ENCODE data around the gene MED9. TPM values are rescaled to one million over a fixed set of nuclear protein-coding genes. Genes with fewer than 3 reads are reported as not detected.

MED9 gene
- total RNA-seq, 1 donor from 2014 or later = 19.3 TPM

DNA sequence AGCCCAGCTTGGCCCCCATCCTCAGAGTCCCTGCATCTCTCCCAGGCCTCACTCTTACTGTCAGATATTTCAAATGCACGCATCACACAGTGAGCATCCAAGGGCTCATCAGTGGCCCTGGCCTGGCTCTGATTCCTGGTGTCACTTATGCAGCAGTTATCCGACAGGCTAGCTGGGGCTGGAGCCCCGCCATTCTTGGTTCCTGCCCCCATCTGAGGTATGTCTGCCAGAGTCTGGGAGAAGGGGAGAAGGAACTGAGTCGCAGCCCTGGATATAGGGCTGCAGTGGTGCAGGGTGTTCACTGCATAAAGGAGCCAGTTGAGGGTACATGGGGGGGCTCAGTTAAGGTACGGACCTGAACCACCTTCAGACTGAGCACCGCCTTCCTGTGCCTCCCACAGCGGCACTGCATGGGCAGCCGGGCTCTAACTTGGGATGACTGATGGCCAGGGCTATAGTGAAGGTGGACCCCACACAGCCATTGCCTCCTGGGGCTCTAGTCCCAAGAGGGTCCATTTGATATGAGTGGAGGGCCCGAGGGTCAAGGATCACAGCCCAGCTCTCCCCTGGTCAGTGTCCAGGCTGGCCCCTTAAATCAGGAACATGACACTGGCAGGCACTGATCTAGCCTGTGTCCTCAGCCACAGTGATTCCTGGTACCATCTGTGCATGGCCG is 21.2 kb downstream of the MED9 start:
- Mint-ChIP-seq H3K36me3 (no peaks in the 10 kb centered on the region), H3K4me1 (ENCODE audit: unreplicated experiment) (peaks cover 8% of the 10 kb centered on the region), H3K9me3 (no peaks in the 10 kb centered on the region), H3K27me3 (peaks cover 21% of the 10 kb centered on the region), H3K27ac (no peak overlapping the region), H3K4me3 (no peak overlapping the region)
- no peak for DNase-seq (ENCODE audit: extremely low spot score, unreplicated experiment)
- TF ChIP-seq, protein P1, sequence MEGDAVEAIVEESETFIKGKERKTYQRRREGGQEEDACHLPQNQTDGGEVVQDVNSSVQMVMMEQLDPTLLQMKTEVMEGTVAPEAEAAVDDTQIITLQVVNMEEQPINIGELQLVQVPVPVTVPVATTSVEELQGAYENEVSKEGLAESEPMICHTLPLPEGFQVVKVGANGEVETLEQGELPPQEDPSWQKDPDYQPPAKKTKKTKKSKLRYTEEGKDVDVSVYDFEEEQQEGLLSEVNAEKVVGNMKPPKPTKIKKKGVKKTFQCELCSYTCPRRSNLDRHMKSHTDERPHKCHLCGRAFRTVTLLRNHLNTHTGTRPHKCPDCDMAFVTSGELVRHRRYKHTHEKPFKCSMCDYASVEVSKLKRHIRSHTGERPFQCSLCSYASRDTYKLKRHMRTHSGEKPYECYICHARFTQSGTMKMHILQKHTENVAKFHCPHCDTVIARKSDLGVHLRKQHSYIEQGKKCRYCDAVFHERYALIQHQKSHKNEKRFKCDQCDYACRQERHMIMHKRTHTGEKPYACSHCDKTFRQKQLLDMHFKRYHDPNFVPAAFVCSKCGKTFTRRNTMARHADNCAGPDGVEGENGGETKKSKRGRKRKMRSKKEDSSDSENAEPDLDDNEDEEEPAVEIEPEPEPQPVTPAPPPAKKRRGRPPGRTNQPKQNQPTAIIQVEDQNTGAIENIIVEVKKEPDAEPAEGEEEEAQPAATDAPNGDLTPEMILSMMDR (conservative IDR thresholded peaks at IDR 0.05) = no peak

DNA sequence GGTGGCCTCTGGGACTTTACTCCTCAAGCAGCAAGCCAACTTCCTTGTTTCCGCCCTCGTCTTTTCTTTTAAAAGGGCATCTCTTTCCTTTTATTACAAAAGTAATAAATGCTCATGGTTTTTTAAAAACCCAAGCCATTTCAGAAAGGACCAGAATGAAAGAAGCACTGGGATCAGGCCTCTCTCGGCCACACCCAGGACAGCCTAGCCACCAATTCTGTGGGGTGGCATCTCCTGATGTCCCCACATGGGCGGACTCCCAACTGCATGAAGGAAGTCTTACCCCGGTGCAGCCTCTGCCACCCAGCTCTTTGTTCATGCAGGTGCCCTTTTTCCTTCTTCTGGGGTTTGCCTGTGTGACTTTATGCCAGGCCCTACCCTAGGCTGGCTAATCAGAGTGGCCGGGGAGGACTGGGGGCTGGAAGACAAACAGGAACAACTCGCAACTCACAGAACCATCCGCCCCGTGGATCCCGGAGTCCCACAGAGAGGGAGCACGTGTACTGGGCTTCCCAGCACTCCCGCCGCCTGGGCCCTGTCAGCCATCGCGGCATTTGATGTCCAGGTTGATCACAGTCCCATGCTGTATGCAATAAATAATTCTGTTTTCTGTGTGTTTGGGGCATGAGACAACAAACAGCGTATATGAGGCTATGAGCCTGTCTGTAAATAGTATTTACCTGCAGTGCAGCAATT is 22.0 kb downstream of the MED9 start:
- no peak overlapping the region for H3K4me3 Mint-ChIP-seq
- TF ChIP-seq, protein P1 (conservative IDR thresholded peaks at IDR 0.05) = no peak
- no peaks in the 10 kb centered on the region for H3K36me3 Mint-ChIP-seq
- no peak overlapping the region for H3K27ac Mint-ChIP-seq
- peaks cover 12% of the 10 kb centered on the region for H3K4me1 Mint-ChIP-seq (ENCODE audit: unreplicated experiment)
- peaks cover 18% of the 10 kb centered on the region for H3K27me3 Mint-ChIP-seq
- no peaks in the 10 kb centered on the region for H3K9me3 Mint-ChIP-seq
- DNase-seq (ENCODE audit: extremely low spot score, unreplicated experiment) = no peak

DNA sequence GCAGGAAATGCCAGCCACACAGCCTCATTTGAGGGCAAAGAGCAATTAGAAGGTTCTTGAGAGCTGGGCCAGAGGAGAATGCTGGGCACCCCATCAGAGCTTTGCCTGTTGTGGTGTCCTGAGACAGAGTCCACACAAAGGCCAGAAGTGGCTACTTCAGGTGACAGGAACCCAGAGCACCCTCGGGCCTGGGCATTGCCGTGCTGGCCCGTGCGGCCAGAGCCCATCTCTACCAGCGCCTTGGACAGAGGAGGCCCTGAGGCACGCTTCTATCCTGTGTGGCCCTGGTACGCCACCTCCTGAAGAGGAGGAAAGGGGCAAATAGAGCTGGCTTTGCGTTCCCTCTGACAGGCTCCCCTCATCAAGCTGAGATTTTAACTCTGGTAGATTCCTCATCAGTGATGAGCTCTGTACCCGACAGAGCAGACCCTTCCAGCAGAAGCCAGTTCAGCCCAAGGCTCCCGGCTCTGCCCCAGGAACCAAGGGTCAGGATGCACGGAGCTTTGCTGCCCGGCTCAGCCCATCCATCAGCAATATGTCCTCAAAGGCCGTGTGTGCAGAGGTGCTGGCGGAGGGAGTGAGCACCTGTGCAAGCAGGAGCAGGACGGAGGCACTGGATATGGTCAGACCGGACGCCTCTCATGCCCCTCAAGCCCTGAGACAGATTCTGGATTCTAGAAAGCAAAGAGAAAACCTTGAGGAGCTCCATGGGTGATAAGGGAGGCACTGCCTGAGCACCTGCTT is 22.8 kb downstream of the MED9 start:
- TF ChIP-seq, protein P1 (conservative IDR thresholded peaks at IDR 0.05) = no peak
- DNase-seq (ENCODE audit: extremely low spot score, unreplicated experiment) = no peak
- Mint-ChIP-seq H3K27ac (no peak overlapping the region), H3K36me3 (no peaks in the 10 kb centered on the region), H3K9me3 (no peaks in the 10 kb centered on the region), H3K4me1 (ENCODE audit: unreplicated experiment) (peaks cover 12% of the 10 kb centered on the region), H3K4me3 (no peak overlapping the region), H3K27me3 (peaks cover 16% of the 10 kb centered on the region)

DNA sequence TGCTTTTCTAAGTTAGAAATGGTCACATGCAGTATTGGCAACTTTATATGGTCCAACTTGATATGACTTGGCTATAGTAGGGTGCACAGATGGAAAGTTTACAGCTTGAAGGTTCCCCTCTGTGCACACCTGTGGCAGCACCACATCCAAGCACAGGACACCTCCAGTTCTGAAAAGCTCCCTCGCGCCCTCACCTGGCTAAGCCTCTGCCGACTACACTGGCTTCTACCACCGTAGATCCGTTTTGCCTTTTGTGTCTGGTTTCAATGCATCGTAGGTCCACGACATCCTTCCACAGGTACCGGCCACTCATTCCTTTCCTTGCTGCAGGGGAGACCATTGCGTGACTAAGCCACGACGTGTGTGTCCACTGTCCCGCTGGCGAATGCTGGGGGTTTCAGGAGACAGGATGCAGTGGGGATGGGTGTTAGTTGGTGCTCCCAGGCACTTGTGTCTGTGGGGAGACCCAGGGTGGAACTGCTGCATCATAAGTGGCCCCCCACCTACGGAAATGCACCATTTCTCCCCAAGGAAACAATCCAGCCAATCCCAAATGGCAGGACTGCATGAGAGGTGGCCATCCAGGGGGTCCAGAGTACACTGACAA is 24.3 kb downstream of the MED9 start:
- TF ChIP-seq, protein P1 (conservative IDR thresholded peaks at IDR 0.05) = no peak
- Mint-ChIP-seq H3K9me3 (no peaks in the 10 kb centered on the region), H3K4me1 (ENCODE audit: unreplicated experiment) (peaks cover 8% of the 10 kb centered on the region), H3K36me3 (no peaks in the 10 kb centered on the region), H3K27ac (no peak overlapping the region), H3K4me3 (no peak overlapping the region), H3K27me3 (peaks cover 4% of the 10 kb centered on the region)
- DNase-seq (ENCODE audit: extremely low spot score, unreplicated experiment) = no peak

DNA sequence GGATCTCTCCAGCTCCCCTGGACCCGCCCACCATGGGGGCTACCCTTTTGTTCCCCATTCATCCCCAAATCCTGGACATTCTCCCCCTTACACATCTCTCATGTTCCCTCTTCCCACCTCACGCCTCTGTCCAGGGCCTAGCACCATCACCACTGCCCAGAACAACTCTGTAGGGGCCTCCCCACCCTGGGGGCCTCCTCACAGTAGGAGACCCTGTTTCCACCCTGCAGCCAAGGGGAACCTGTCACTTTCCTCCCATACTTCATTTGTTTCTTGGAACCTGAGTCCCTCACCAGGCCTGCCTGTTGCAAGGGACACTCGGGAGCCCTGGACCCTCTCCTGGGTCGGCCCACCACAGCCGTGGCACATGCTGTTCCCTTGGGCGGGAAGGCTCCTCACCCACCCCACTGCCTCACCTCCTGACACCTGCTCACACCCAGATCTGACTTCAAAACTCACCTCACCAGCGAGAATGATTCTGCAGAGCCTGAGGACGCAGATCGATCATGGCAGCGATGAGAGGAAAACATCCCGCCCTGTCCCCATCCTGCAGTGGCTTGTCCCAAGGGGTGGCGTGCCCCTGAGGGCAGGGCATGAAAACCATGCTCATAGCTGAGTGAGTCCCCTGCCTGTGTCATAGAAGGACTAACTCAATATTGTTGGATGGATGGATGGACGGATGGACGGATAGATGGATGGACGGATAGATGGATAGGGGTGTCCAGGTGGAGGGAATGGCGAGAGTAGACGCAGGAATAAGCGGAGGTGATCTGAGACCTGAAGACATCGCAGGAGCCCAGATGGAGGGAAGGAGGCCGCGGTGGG is 26.2 kb downstream of the MED9 start:
- no peak for DNase-seq (ENCODE audit: extremely low spot score, unreplicated experiment)

More for the DNA sequence above, 26.2 kb downstream of the MED9 start:
- peaks cover 4% of the 10 kb centered on the region for H3K27me3 Mint-ChIP-seq
- peaks cover 8% of the 10 kb centered on the region for H3K4me1 Mint-ChIP-seq (ENCODE audit: unreplicated experiment)
- H3K4me3 Mint-ChIP-seq = no peak overlapping the region
- TF ChIP-seq, protein P1 (conservative IDR thresholded peaks at IDR 0.05) = no peak
- H3K36me3 Mint-ChIP-seq = no peaks in the 10 kb centered on the region
- H3K9me3 Mint-ChIP-seq = no peaks in the 10 kb centered on the region
- H3K27ac Mint-ChIP-seq = no peak overlapping the region
